Muscle of arm (tissue), 12 donors: ENCODE measurements around the gene WDR3. TPM values are rescaled to one million over a fixed set of nuclear protein-coding genes. Genes with fewer than 3 reads are reported as not detected.

Experiments used
- DNase-seq: peaks from one replicate; pipeline ENCODE4 v3.0.0-alpha.2; 2013
- polyA plus RNA-seq, 12 donors: library from polyadenylated mRNA; unstranded; fragments of 120-200 nt; gene quantifications; one replicate each; pipeline ENCODE4 v1.2.1, GENCODE V29; 2013; ENCODE audit not compliant: insufficient read length in 12 of 12

WDR3 gene
- polyA plus RNA-seq, 12 donors: 16.9 to 28.3 (median 24.0) TPM; not detected in 1

- DNase-seq: no peak
Measured at GRCh38 chr1:117932576-117932975, 3.0 kb downstream of the WDR3 start.

- DNase-seq: no peak
Measured at GRCh38 chr1:117933769-117934168, 4.2 kb downstream of the WDR3 start.

GRCh38 chr1:117942293-117942692 lies 12.8 kb downstream of the WDR3 start:
- DNase-seq: no peak

GRCh38 chr1:117952386-117952785 lies 22.8 kb downstream of the WDR3 start:
- DNase-seq: no peak

- DNase-seq: no peak
Measured at GRCh38 chr1:117959364-117959763, 29.8 kb downstream of the WDR3 start.

- no peak for DNase-seq
Measured at GRCh38 chr1:117964290-117965038, 34.9 kb downstream of the WDR3 start.

- DNase-seq: peak; percentile 30
Measured at GRCh38 chr1:117967477-117967876, 37.9 kb downstream of the WDR3 start.

- DNase-seq: peak; percentile 34
Measured at GRCh38 chr1:117967881-117968280, 38.3 kb downstream of the WDR3 start.

- no peak for DNase-seq
Measured at GRCh38 chr1:117970252-117970651, 40.7 kb downstream of the WDR3 start.

GRCh38 chr1:117971777-117972176 lies 42.2 kb downstream of the WDR3 start:
- no peak for DNase-seq

GRCh38 chr1:117976381-117976780 lies 46.8 kb downstream of the WDR3 start:
- DNase-seq: no peak

- DNase-seq: no peak
Measured at GRCh38 chr1:117981455-117982192, 52.1 kb downstream of the WDR3 start.

GRCh38 chr1:117985239-117985638 lies 55.7 kb downstream of the WDR3 start:
- no peak for DNase-seq

GRCh38 chr1:117985973-117986372 lies 56.4 kb downstream of the WDR3 start:
- no peak for DNase-seq

- DNase-seq: no peak
Measured at GRCh38 chr1:118004312-118004711, 74.8 kb downstream of the WDR3 start.

- no peak for DNase-seq
Measured at GRCh38 chr1:118007391-118007790, 77.9 kb downstream of the WDR3 start.

- no peak for DNase-seq
Measured at GRCh38 chr1:118008011-118008410, 78.5 kb downstream of the WDR3 start.

GRCh38 chr1:118012515-118013124 lies 83.1 kb downstream of the WDR3 start:
- DNase-seq: no peak

- DNase-seq: no peak
Measured at GRCh38 chr1:118013336-118013735, 83.8 kb downstream of the WDR3 start.

- no peak for DNase-seq
Measured at GRCh38 chr1:118013938-118014337, 84.4 kb downstream of the WDR3 start.
